Gastroesophageal sphincter (tissue), 3 donors: ENCODE results near the gene MITF.

Experiments used
- CTCF ChIP-seq, 4 experiments: fragments of 200-600 bp in 2 of 4; fragments of 450-650 bp in 2 of 4; sonication (generic) in 1 of 4; IDR thresholded peaks; one replicate each; pipeline ENCODE4 v1.5.1; 2017 to 2019; ENCODE audit warnings: antibody characterized with exemption in 4 of 4, mild to moderate bottlenecking in 2 of 4, moderate library complexity in 2 of 4
- EP300 ChIP-seq: sonication (generic); formaldehyde crosslinking; IDR thresholded peaks from one replicate; pipeline ENCODE4 v1.6.1; 2017; ENCODE audit warnings: antibody characterized with exemption, mild to moderate bottlenecking
- POLR2A ChIP-seq, 2 donors: fragments of 450-650 bp; IDR thresholded peaks; one replicate each; pipeline ENCODE4 v1.6.1; 2017; ENCODE audit warnings: antibody characterized with exemption in 2 of 2, mild to moderate bottlenecking in 2 of 2, moderate library complexity in 1 of 2
- POLR2AphosphoS5 ChIP-seq: sonication (generic); formaldehyde crosslinking; IDR thresholded peaks from one replicate; pipeline ENCODE4 v1.6.1; 2017; ENCODE audit warnings: antibody characterized with exemption

GRCh38 chr3:69864141-69864540, 124.9 kb downstream of the MITF start:
- TF ChIP-seq CTCF (IDR thresholded peaks at IDR 0.05) = no peak
- TF ChIP-seq EP300 = no peak
- no peak for TF ChIP-seq POLR2AphosphoS5
- no peak for TF ChIP-seq POLR2A (IDR thresholded peaks at IDR 0.05)
